Measurements from ENCODE around the gene LY6G6F.

- TF ChIP-seq CTCF (IDR thresholded peaks at IDR 0.05) (no peak), EZH2 (IDR thresholded peaks at IDR 0.05; ENCODE audit: borderline replicate concordance, insufficient read depth, low read depth, low read length, poor library complexity, severe bottlenecking) (no peak)
Observed at GRCh38 chr6:31702819-31703716, 3.6 kb upstream of the LY6G6F start, which contains the start of gene ABHD16A.
